ENCODE measurements around the gene SLC25A42.
"Not testable (repeated sequence)": the region's sequence is repeated elsewhere in the genome, so short reads cannot be mapped to it uniquely, and the experiment has no call there.

Gene SLC25A42

GRCh38 chr19:19068659-19069654 lies 5.2 kb downstream of the SLC25A42 start:
- DNase-seq (ENCODE audit: low read depth in 2 of 2), result no peak

GRCh38 chr19:19071897-19072296 lies 8.1 kb downstream of the SLC25A42 start:
- DNase-seq (ENCODE audit: low read depth in 2 of 2), result no peak

- no peak for DNase-seq (ENCODE audit: low read depth in 2 of 2)
Observed at GRCh38 chr19:19074196-19074882, 10.5 kb downstream of the SLC25A42 start.

- DNase-seq (ENCODE audit: low read depth in 2 of 2), result no peak
Observed at GRCh38 chr19:19075126-19075525, 11.3 kb downstream of the SLC25A42 start.

GRCh38 chr19:19076476-19076875 lies 12.7 kb downstream of the SLC25A42 start:
- DNase-seq (ENCODE audit: low read depth in 2 of 2), result no peak

GRCh38 chr19:19077103-19077502 lies 13.3 kb downstream of the SLC25A42 start:
- no peak for DNase-seq (ENCODE audit: low read depth in 2 of 2)

- DNase-seq (ENCODE audit: low read depth in 2 of 2), result no peak
Observed at GRCh38 chr19:19078801-19079200, 15.0 kb downstream of the SLC25A42 start.

GRCh38 chr19:19079571-19079970 lies 15.8 kb downstream of the SLC25A42 start:
- no peak for DNase-seq (ENCODE audit: low read depth in 2 of 2)

- DNase-seq (ENCODE audit: low read depth in 2 of 2), result no peak
Observed at GRCh38 chr19:19081642-19082151, 17.9 kb downstream of the SLC25A42 start.

DNA sequence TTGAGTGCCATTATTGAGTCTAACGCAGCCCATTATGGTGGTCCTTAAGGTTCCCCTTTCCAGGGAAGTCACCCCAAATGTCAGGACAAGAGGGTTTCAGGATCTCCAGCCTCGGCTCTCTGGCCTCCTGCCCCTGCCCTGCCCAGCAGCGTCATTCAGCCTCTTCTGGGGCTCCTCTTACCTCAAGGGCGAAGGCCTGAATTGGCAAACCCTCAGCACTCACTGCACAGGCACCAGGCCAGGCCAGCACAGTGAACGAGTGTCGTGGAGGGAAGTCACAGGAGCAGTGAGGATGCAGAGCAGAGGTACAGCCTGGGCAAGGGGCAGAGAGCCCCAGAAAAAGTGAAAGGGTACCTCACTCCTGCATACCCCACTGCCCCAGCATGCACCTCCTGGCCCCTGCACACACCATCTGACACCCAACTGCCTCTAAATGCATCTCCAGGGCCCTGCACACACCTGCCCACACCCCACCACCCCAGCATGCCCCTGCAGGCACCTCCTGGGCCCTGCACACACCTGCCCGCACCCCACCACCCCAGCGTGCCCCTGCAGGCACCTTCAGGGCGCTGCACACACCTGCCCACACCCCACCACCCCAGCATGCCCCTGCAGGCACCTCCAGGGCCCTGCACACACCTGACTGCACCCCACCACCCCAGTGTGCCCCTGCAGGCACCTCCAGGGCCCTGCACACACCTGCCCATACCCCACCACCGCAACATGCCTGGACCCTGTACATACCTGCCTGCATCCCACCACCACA lies 19.8 kb downstream of the SLC25A42 start:
- no peak for DNase-seq (ENCODE audit: low read depth in 2 of 2)

DNA sequence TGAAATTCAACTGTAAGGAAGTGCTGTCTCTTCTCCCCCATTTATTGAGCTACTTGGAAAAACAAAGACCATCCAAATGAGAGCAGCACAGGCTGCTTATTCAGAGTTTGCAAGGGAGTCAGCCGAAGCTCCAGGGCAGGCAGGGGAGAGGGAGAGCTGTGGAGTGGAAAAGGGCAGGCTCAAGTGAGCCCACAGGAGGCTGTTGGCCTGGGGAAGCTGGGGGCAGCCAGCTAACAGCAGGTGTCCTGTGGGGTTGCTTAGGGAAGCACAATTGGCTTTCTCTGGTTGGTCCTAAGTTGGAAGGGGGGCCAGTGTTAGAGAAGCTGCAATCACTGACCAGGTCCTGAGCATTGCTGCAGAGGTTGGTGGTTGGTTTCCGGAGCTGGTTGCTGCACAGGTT lies 23.9 kb downstream of the SLC25A42 start:
- DNase-seq (ENCODE audit: low read depth in 2 of 2), result no peak

DNA sequence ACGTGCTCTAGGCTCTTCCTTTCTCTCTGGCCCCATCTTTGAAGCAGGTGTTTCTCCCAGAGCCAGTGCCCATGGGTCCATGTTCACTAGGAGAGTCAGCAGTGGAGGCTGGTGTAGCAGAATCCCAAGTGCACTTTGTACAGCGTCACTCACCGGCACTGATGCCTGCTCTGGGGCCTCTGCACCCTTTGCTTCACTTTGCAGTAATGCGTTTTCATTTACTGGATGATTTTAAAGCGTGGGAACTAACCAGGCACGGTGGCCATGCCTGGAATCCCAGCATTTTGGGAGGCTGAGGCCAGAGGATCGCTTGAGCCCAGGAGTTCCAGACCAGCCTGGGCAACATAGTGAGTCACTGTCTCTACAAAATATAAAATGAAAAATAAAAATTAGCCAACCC lies 30.7 kb downstream of the SLC25A42 start:
- no peak for DNase-seq (ENCODE audit: low read depth in 2 of 2)

- DNase-seq (ENCODE audit: low read depth in 2 of 2), result no peak
Observed at GRCh38 chr19:19095691-19096090, 31.9 kb downstream of the SLC25A42 start.

- no peak for DNase-seq (ENCODE audit: low read depth in 2 of 2)
Observed at GRCh38 chr19:19096641-19097627, 33.1 kb downstream of the SLC25A42 start.

- DNase-seq (ENCODE audit: low read depth in 2 of 2), result no peak
Observed at GRCh38 chr19:19098084-19098702, 34.4 kb downstream of the SLC25A42 start.

- DNase-seq (ENCODE audit: low read depth in 2 of 2), result no peak
Observed at GRCh38 chr19:19098703-19099632, 35.2 kb downstream of the SLC25A42 start.

DNA sequence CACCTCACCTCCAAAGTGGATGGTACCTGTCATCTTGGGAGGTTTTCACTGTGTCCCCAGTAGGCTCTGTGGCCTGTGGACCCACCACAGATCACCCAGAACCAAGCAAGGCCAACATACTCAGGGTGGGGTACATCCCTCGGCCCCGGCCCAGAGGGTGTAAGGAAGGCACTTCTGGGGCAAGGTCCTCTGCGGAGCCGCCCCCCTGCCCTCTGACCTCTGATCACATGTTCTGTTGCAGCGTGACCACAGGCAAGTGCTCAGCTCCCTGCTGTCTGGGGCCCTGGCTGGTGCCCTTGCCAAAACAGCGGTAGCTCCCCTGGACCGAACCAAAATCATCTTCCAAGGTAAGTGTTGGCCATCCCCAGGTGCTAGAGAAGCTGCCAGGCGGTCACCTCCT lies 37.7 kb downstream of the SLC25A42 start:
- DNase-seq (ENCODE audit: low read depth in 2 of 2), result no peak

DNA sequence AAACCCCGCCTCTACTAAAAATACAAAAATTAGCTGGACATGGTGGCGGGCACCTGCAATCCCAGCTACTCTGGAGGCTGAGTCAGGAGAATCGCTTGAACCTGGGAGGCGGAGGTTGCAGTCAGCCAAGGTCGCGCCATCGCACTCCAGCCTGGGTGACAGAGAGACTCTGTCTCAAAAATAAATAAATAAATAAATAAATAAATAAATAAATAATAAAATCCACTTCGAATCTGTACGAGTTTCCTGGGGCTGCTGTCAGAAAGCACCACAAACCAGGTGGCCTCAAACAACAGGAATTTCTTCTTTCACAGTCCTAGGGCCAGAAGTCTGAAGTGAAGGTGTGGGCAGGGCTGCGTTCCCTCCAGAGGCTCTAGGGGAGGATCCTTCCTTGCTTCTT lies 38.8 kb downstream of the SLC25A42 start:
- not testable (repeated sequence) for DNase-seq (ENCODE audit: low read depth in 2 of 2)

- DNase-seq (ENCODE audit: low read depth in 2 of 2), result no peak
Observed at GRCh38 chr19:19103167-19103566, 39.4 kb downstream of the SLC25A42 start.
